Measurements from ENCODE around the gene RAC2.

RAC2 gene

DNA sequence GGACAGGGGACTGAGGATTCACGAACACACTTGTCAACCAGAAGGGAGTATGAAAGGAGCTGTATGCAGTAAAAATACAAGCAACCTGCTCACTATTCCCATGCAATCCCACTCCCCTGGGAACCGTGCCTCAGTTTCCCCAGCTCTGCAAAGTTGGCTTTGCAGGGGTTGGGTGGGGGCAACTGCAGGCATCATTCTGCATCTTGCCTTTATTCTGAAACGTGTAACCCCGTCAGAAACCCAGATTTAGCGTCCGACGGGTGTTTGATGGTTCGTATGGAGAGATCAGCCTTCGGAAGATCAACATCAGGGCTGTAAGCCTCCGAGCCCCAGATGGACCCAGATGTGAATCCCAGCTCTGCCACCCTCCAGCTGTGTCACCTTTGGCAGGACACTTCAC lies 41.9 kb upstream of the RAC2 start:
- Histone ChIP-seq H3K27ac (no peak overlapping the region), H2AFZ (ENCODE audit: low read depth) (no peak overlapping the region), H4K20me1 (ENCODE audit: insufficient read depth) (no peaks in the 10 kb centered on the region), H3K79me2 (ENCODE audit: insufficient read depth, low read depth) (no peaks in the 10 kb centered on the region), H3K4me1 (ENCODE audit: low read depth, poor library complexity, severe bottlenecking) (peaks cover 19% of the 10 kb centered on the region), H3K36me3 (ENCODE audit: insufficient read depth) (no peaks in the 10 kb centered on the region), H3K9ac (no peak overlapping the region), H3K4me2 (no peak overlapping the region), H3K27me3 (ENCODE audit: insufficient read depth, low read depth) (peaks cover 29% of the 10 kb centered on the region; the same call in 1 of the 2 replicates), H3K4me3 (IDR thresholded peaks at IDR 0.05; ENCODE audit: insufficient read depth, low read depth, low read length) (no peak overlapping the region)
- TF ChIP-seq, protein P1, sequence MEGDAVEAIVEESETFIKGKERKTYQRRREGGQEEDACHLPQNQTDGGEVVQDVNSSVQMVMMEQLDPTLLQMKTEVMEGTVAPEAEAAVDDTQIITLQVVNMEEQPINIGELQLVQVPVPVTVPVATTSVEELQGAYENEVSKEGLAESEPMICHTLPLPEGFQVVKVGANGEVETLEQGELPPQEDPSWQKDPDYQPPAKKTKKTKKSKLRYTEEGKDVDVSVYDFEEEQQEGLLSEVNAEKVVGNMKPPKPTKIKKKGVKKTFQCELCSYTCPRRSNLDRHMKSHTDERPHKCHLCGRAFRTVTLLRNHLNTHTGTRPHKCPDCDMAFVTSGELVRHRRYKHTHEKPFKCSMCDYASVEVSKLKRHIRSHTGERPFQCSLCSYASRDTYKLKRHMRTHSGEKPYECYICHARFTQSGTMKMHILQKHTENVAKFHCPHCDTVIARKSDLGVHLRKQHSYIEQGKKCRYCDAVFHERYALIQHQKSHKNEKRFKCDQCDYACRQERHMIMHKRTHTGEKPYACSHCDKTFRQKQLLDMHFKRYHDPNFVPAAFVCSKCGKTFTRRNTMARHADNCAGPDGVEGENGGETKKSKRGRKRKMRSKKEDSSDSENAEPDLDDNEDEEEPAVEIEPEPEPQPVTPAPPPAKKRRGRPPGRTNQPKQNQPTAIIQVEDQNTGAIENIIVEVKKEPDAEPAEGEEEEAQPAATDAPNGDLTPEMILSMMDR (conservative IDR thresholded peaks at IDR 0.05; ENCODE audit: low read depth, low read length) = no peak

DNA sequence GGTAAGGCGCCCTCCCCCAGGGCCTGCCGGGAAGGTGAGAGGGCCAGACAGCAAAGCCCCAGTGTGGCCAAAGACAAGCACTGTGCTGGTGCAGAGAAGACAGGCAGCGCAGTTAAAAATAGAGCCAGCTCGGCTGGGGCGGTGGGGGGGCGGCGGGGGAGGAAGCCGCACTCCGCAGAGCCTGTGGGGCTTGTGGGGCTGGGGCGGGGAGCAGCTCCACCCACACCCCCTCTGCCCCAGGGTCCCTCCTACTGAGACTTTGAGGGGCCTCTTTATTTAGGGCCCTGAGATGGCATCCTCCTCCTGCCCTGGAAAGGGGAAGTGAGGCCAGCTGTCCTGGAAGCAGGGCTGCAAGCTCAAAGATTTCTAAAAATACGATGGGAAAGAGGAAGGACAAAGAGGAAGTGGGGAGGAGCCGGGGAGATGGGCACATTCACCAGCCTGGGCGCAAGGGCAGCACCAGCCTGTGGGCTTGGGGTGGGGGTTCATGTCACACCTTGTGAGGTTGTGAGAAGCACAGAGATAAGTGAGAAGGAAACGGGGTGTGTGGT lies 40.8 kb upstream of the RAC2 start:
- no peak overlapping the region for H3K9ac ChIP-seq
- H2AFZ ChIP-seq (ENCODE audit: low read depth) = peak overlapping the region; percentile 36; the same call in 1 of the 2 replicates
- no peaks in the 10 kb centered on the region for H3K79me2 ChIP-seq (ENCODE audit: insufficient read depth, low read depth)
- TF ChIP-seq, protein P1 (conservative IDR thresholded peaks at IDR 0.05; ENCODE audit: low read depth, low read length) = no peak
- H3K4me2 ChIP-seq = peak overlapping the region; percentile 50
- no peaks in the 10 kb centered on the region for H3K36me3 ChIP-seq (ENCODE audit: insufficient read depth)
- peaks cover 28% of the 10 kb centered on the region; the same call in 1 of the 2 replicates for H3K27me3 ChIP-seq (ENCODE audit: insufficient read depth, low read depth)
- no peak overlapping the region for H3K4me3 ChIP-seq (IDR thresholded peaks at IDR 0.05; ENCODE audit: insufficient read depth, low read depth, low read length)
- peaks cover 19% of the 10 kb centered on the region for H3K4me1 ChIP-seq (ENCODE audit: low read depth, poor library complexity, severe bottlenecking)
- no peak overlapping the region for H3K27ac ChIP-seq
- no peaks in the 10 kb centered on the region for H4K20me1 ChIP-seq (ENCODE audit: insufficient read depth)

DNA sequence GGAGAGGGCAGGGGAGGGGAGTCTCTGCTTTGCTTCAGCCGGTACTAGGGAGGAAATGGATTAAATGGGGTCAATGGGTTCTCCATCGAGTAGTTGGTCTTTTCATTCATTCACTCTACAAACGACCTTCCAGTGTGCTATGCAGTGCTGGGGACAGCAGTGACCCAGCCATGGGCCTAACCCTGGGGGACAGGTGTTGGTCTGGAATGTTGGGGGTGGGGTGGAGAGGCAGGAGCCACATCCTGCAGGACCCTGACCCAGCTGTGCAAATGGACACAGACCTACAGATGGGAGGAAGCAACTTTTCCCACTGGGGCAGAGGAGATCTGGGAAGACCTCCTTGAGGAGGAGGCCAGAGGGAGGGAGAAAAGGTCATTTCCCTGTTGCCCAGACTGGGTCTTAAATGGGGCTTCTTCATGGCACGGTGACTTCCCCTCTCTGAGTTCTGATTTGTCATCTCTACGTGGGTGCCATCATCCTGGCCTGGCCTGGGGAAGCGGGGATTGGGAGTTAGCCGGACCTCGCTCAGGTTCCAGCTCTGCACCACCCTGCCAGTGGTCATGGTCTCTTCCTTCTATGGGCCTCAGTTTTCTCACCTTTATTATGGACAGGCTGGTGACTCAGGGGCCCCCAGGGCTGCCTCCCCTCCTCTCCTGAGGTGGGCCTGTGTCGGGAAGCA lies 40.2 kb upstream of the RAC2 start:
- TF ChIP-seq, protein P1 (conservative IDR thresholded peaks at IDR 0.05; ENCODE audit: low read depth, low read length) = no peak
- no peak overlapping the region for H3K27ac ChIP-seq
- no peaks in the 10 kb centered on the region for H3K79me2 ChIP-seq (ENCODE audit: insufficient read depth, low read depth)
- no peaks in the 10 kb centered on the region for H3K36me3 ChIP-seq (ENCODE audit: insufficient read depth)
- H3K4me1 ChIP-seq (ENCODE audit: low read depth, poor library complexity, severe bottlenecking) = peaks cover 19% of the 10 kb centered on the region
- no peak overlapping the region for H3K4me3 ChIP-seq (IDR thresholded peaks at IDR 0.05; ENCODE audit: insufficient read depth, low read depth, low read length)
- peak overlapping the region; percentile 50 for H3K4me2 ChIP-seq
- peak overlapping the region; percentile 36; the same call in 1 of the 2 replicates for H2AFZ ChIP-seq (ENCODE audit: low read depth)
- peaks cover 33% of the 10 kb centered on the region; the same call in 1 of the 2 replicates for H3K27me3 ChIP-seq (ENCODE audit: insufficient read depth, low read depth)
- no peak overlapping the region for H3K9ac ChIP-seq
- H4K20me1 ChIP-seq (ENCODE audit: insufficient read depth) = no peaks in the 10 kb centered on the region

DNA sequence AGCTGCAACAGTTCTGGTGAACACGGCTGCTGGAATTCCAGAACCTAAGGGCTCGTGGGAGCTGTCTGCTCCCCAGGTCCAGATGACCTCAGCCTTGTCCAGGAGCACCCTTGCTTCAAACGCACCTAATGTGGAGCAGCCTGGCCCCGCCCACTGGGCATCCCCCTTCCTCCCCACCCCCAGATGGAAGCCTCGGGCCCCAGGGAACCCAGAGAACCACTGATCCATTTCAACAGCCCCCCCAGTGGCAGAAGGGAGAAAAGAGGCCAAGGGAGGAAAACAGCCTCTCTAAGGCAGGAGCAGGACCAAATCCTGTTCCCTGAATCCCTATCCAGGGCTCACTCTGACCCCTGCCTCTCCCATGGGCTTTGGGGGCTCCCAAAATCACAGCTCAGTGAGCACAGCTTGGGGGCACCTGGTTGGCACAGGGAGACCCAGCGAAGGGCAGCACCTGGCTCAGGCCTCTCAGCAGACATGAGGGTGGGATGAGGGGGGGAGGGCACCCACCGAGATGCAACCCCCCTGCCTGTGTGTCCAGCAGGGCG lies 39.4 kb upstream of the RAC2 start:
- Histone ChIP-seq H3K4me1 (ENCODE audit: low read depth, poor library complexity, severe bottlenecking) (peaks cover 19% of the 10 kb centered on the region), H3K27ac (no peak overlapping the region), H3K4me2 (no peak overlapping the region), H4K20me1 (ENCODE audit: insufficient read depth) (no peaks in the 10 kb centered on the region), H3K27me3 (ENCODE audit: insufficient read depth, low read depth) (peaks cover 40% of the 10 kb centered on the region; the same call in 1 of the 2 replicates), H2AFZ (ENCODE audit: low read depth) (no peak overlapping the region), H3K79me2 (ENCODE audit: insufficient read depth, low read depth) (no peaks in the 10 kb centered on the region), H3K9ac (no peak overlapping the region), H3K4me3 (IDR thresholded peaks at IDR 0.05; ENCODE audit: insufficient read depth, low read depth, low read length) (no peak overlapping the region), H3K36me3 (ENCODE audit: insufficient read depth) (no peaks in the 10 kb centered on the region)
- TF ChIP-seq, protein P1 (conservative IDR thresholded peaks at IDR 0.05; ENCODE audit: low read depth, low read length) = no peak

All from KMS-11 (cell line).